Glomerular endothelial cell (primary cell): ENCODE results near the gene CRACR2A. TPM values are rescaled to one million over a fixed set of nuclear protein-coding genes. Genes with fewer than 3 reads are reported as not detected.

Experiments
- DNase-seq: peaks from one replicate; pipeline ENCODE4 v3.0.0-alpha.2; 2011; ENCODE audit warnings: low read depth, low spot score; ENCODE audit errors: extremely low read depth
- total RNA-seq: library from RNA; depleted of rRNA; stranded (reverse); fragments of >200 nt; gene quantifications from 2 replicates; pipeline ENCODE4 v1.2.3, GENCODE V29; 2015

The CRACR2A gene
- total RNA-seq, 1 donor from 2014 or later = 7.9 TPM

GRCh38 chr12:3602488-3602887 lies 150.4 kb downstream of the CRACR2A start:
- DNase-seq = no peak

- no peak for DNase-seq
These were observed 151.3 kb downstream of the CRACR2A start for GRCh38 chr12:3601461-3602150.

GRCh38 chr12:3600951-3601350 lies 152.0 kb downstream of the CRACR2A start:
- no peak for DNase-seq

- DNase-seq = no peak
These were observed 152.7 kb downstream of the CRACR2A start for GRCh38 chr12:3600039-3600720.

GRCh38 chr12:3598896-3599860 lies 153.7 kb downstream of the CRACR2A start:
- DNase-seq = no peak

- no peak for DNase-seq
These were observed 155.2 kb downstream of the CRACR2A start for GRCh38 chr12:3597526-3598210.

- DNase-seq = no peak
These were observed 156.1 kb downstream of the CRACR2A start for GRCh38 chr12:3596703-3597415.

GRCh38 chr12:3595721-3596120 lies 157.2 kb downstream of the CRACR2A start:
- DNase-seq = no peak

GRCh38 chr12:3594966-3595365 lies 157.9 kb downstream of the CRACR2A start:
- no peak for DNase-seq

- no peak for DNase-seq
These were observed 158.9 kb downstream of the CRACR2A start for GRCh38 chr12:3593906-3594483.

- DNase-seq = no peak
These were observed 159.9 kb downstream of the CRACR2A start for GRCh38 chr12:3592856-3593625.

GRCh38 chr12:3589745-3590144 lies 163.2 kb downstream of the CRACR2A start:
- DNase-seq = no peak

- DNase-seq = no peak
These were observed 165.4 kb downstream of the CRACR2A start for GRCh38 chr12:3587402-3588013.

- DNase-seq = no peak
These were observed 169.1 kb downstream of the CRACR2A start for GRCh38 chr12:3583656-3584334.

GRCh38 chr12:3580094-3580749 lies 172.7 kb downstream of the CRACR2A start:
- DNase-seq = no peak

GRCh38 chr12:3579446-3580093 lies 173.3 kb downstream of the CRACR2A start:
- DNase-seq = no peak

- DNase-seq = no peak
These were observed 174.4 kb downstream of the CRACR2A start for GRCh38 chr12:3578557-3578956.
